Activated CD4-positive, alpha-beta memory T cell treated with anti-CD3 and anti-CD28 coated beads, Interleukin-2, amount 10 ng/mL, durations not matched to agents 7 days and 5 days (primary cell): ENCODE data around the gene PLD1. TPM values are rescaled to one million over a fixed set of nuclear protein-coding genes. Genes with fewer than 3 reads are reported as not detected.
"Not testable (repeated sequence)": the region's sequence is repeated elsewhere in the genome, so short reads cannot be mapped to it uniquely, and the experiment has no call there.

ENCODE experiments used
- CTCF ChIA-PET: fragments of 350-600 bp; sonication (Branson Sonifier 250); formaldehyde crosslinking; loops from one replicate; lab custom pipeline; 2021; ENCODE audit warnings: antibody characterized with exemption, inconsistent platforms; lab: Charles Lee
- POLR2A ChIA-PET: fragments of 350-600 bp; sonication (Branson Sonifier 250); formaldehyde crosslinking; loops from one replicate; lab custom pipeline; 2021; ENCODE audit warnings: antibody characterized with exemption; lab: Charles Lee
- DNase-seq: peaks from one replicate; pipeline ENCODE4 v3.0.0-alpha.2; 2020
- H3K27ac Mint-ChIP-seq: one replicate; pipeline ENCODE4 v1.8.0; 2021; ENCODE audit warnings: mild to moderate bottlenecking, mixed read lengths
- H3K27me3 Mint-ChIP-seq: one replicate; pipeline ENCODE4 v1.8.0; 2021; ENCODE audit warnings: mixed read lengths
- H3K36me3 Mint-ChIP-seq: one replicate; pipeline ENCODE4 v1.8.0; 2021; ENCODE audit warnings: low read depth, mixed read lengths
- H3K4me1 Mint-ChIP-seq: one replicate; pipeline ENCODE4 v1.8.0; 2021; ENCODE audit warnings: mixed read lengths
- H3K4me3 Mint-ChIP-seq: one replicate; pipeline ENCODE4 v1.8.0; 2021; ENCODE audit warnings: mild to moderate bottlenecking, mixed read lengths
- H3K9me3 Mint-ChIP-seq: one replicate; pipeline ENCODE4 v1.8.0; 2021; ENCODE audit warnings: mixed read lengths
- total RNA-seq, 2 experiments: library from RNA; stranded (reverse); gene quantifications; one replicate each; pipeline ENCODE4 v1.2.3, GENCODE V29; 2021

Gene PLD1
- total RNA-seq, 2 experiments from 2014 or later = 3.1 to 4.1 TPM

DNA sequence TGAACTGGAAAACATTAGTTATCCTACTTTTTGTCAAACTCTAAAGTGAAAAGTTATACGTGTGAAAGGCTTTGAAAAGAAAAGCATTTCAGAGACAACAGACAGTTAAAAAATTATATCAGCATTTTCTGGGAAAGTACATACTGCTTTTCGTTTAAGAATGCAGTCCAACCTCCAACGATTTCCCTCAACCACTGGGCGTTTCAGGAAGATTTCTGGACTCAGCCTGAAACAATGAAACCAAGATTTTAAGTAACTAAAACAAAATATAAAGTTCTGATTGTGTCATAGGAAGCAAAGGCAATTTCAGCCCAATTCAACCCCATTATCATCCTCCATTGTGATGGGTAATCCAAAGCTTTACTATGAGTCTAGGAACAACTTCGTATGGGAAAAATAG lies 110.7 kb downstream of the PLD1 start:
- Mint-ChIP-seq H3K27ac (no peak overlapping the region), H3K9me3 (peaks cover 3% of the 10 kb centered on the region), H3K4me3 (no peak overlapping the region), H3K27me3 (peaks cover 22% of the 10 kb centered on the region), H3K36me3 (no peaks in the 10 kb centered on the region), H3K4me1 (no peaks in the 10 kb centered on the region)
- CTCF ChIA-PET = no interaction called here
- DNase-seq = no peak
- POLR2A ChIA-PET = no interaction called here

DNA sequence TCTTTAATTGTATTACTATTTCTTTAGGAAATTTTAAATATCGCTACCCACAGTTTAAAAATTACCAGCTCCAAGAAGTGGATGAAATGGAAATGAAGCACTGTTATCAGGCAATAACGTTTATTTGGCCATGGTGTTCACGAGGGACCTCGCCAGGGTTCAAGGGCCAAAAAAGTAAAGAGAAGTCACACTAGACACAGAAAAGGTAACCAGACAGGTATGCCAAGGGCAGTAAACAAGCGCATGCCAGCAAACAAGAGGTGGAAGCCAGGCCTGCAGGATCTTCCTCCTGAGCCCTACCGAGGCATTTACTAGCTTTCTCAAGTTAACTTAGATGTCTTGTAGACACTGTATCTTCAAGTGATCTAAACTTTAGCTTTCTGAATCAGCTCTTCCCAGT lies 113.5 kb downstream of the PLD1 start:
- H3K4me3 Mint-ChIP-seq = no peak overlapping the region
- peaks cover 21% of the 10 kb centered on the region for H3K27me3 Mint-ChIP-seq
- H3K27ac Mint-ChIP-seq = no peak overlapping the region
- no peaks in the 10 kb centered on the region for H3K4me1 Mint-ChIP-seq
- no peaks in the 10 kb centered on the region for H3K36me3 Mint-ChIP-seq
- POLR2A ChIA-PET = no interaction called here
- CTCF ChIA-PET = interaction anchor here (0.6 kb wide), 1 partner anchor 8 kb away, joined by 3 read pairs; no protein-coding TSS in a partner anchor
- no peaks in the 10 kb centered on the region for H3K9me3 Mint-ChIP-seq
- no peak for DNase-seq

DNA sequence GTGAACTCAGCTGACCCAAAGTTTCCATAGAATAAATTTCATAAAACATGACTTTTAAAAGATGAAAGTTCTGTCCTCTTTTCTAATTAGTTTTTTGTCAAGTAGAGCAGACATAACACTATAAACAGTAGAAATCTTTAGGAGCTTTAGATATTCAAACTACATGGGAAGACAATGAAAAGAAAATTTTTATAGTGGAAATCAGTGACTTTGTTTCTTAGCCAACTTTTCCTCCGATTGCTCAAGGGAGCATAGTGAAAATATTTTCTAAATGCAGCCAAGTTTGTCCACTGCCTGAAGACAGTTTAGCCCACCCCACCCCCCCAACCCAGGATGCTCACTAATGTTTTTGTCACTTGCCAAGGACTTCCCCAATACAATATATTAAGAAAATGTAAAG lies 114.9 kb downstream of the PLD1 start:
- H3K4me3 Mint-ChIP-seq = no peak overlapping the region
- H3K9me3 Mint-ChIP-seq = no peaks in the 10 kb centered on the region
- CTCF ChIA-PET = interaction anchor here (1.0 to 1.3 kb wide), 2 partner anchors 8 to 637 kb away, joined by 3 to 4 read pairs; no protein-coding TSS in a partner anchor
- no peak for DNase-seq
- H3K27me3 Mint-ChIP-seq = peaks cover 13% of the 10 kb centered on the region
- peaks cover 5% of the 10 kb centered on the region for H3K4me1 Mint-ChIP-seq
- no peak overlapping the region for H3K27ac Mint-ChIP-seq
- POLR2A ChIA-PET = no interaction called here
- H3K36me3 Mint-ChIP-seq = no peaks in the 10 kb centered on the region

DNA sequence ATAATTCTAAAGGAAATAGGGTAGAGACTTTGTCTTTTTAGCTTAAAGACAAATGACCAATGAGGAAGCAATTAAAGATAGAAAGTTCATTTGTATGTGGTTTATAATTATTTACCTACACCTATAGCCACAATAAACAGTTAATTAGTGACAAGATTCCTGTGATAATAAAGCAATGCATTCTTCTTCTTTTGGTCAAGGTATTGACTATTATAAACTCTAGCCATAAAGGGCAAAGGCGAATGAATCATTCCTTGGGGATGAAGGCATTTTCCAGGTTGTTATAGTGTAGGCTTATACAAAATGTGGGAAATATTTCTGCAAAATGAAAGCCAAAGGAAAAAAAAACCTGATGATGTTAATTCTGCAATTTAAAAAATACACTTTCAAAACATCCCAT lies 115.4 kb downstream of the PLD1 start:
- peaks cover 8% of the 10 kb centered on the region for H3K27me3 Mint-ChIP-seq
- peaks cover 8% of the 10 kb centered on the region for H3K4me1 Mint-ChIP-seq
- no peaks in the 10 kb centered on the region for H3K36me3 Mint-ChIP-seq
- no peak overlapping the region for H3K27ac Mint-ChIP-seq
- H3K4me3 Mint-ChIP-seq = no peak overlapping the region
- H3K9me3 Mint-ChIP-seq = no peaks in the 10 kb centered on the region
- ChIA-PET CTCF (interaction anchor here (1.0 to 1.3 kb wide), 2 partner anchors 8 to 638 kb away, joined by 3 to 4 read pairs; no protein-coding TSS in a partner anchor), POLR2A (no interaction called here)
- no peak for DNase-seq

DNA sequence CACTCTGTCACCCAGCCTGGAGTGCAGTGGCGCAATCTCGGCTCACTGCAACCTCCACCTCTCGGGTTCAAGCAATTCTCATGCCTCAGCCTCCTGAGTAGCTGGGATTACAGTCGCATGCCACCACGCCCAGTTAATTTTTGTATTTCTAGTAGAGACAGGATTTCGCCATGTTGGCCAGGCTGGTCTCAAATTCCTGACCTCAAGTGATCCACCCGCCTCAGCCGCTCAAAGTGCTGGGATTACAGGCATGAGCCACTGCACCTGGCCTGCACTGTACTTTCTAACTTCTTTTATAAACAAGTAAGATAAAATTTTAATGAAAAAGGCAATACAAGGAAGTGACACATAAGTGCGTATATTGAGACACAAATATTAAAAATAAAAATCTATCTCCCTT lies 117.7 kb downstream of the PLD1 start:
- H3K4me1 Mint-ChIP-seq, H3K27me3 Mint-ChIP-seq, DNase-seq, H3K4me3 Mint-ChIP-seq, H3K27ac Mint-ChIP-seq, H3K9me3 Mint-ChIP-seq, H3K36me3 Mint-ChIP-seq, POLR2A ChIA-PET, CTCF ChIA-PET: not testable (repeated sequence)

DNA sequence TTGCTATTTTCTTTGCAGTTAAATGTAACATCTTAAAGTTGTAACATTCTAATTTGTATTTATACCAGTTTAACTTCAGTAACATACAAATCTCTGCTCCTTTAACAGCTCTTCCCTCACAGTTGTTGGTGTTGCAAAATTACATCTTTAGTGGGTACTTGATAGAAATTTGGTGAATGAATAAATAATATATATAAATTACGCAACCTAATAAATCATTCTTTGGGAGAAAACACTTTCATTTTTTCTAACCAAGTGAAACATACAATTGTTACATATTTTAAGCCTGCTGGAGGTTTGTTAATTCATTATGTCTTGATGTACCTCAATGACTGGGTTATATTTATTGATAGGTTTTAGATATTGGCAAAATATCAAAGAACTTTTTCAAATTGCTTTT lies 118.8 kb downstream of the PLD1 start:
- ChIA-PET CTCF (no interaction called here), POLR2A (no interaction called here)
- no peak overlapping the region for H3K27ac Mint-ChIP-seq
- H3K9me3 Mint-ChIP-seq = no peaks in the 10 kb centered on the region
- H3K4me1 Mint-ChIP-seq = peaks cover 8% of the 10 kb centered on the region
- H3K36me3 Mint-ChIP-seq = no peaks in the 10 kb centered on the region
- H3K4me3 Mint-ChIP-seq = no peak overlapping the region
- DNase-seq = no peak
- H3K27me3 Mint-ChIP-seq = no peaks in the 10 kb centered on the region

DNA sequence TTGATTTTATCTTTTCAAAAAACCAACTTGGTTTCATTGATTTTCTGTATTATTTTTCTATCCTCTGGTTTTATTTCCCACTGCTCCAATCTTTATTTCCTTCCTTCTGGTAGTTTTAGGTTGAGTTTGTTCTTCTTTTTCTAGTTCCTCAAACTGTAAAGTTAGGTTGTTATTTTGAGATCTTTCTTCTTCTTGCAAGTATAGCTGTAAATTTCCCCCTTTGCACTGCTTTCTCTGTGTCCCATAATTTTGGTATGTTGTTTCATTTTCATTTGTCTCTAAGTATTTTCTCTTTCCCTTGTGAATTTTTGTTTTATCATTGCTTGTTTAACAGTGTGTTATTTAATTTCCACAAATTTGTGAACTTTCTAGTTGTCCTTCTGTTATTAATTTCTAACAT lies 120.0 kb downstream of the PLD1 start:
- no peaks in the 10 kb centered on the region for H3K27me3 Mint-ChIP-seq
- no peaks in the 10 kb centered on the region for H3K9me3 Mint-ChIP-seq
- H3K36me3 Mint-ChIP-seq = peaks cover 3% of the 10 kb centered on the region
- H3K4me1 Mint-ChIP-seq = peaks cover 8% of the 10 kb centered on the region
- no peak overlapping the region for H3K4me3 Mint-ChIP-seq
- H3K27ac Mint-ChIP-seq = no peak overlapping the region
- ChIA-PET POLR2A (no interaction called here), CTCF (no interaction called here)
- DNase-seq = no peak

DNA sequence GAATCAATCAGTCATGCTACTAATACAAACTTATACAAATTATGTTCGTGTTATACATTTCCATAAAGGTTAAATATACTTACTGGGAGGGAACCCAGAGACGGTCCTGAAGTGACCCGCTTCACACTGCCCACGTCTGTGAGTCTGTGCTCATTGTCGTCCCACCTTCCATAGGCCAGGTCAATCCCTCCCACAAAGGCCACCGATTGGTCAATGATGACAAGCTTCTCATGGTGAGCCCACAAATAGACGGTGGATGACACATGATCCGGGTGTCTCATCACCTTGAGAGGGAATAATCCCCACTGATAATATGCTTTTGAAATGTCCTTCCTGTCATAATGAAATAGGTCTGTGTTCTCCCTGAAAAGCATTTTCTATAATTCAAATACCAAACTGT lies 121.7 kb downstream of the PLD1 start:
- no peak for DNase-seq
- H3K4me3 Mint-ChIP-seq = no peak overlapping the region
- H3K4me1 Mint-ChIP-seq = peaks cover 8% of the 10 kb centered on the region
- CTCF ChIA-PET = interaction anchor here (0.6 to 1.1 kb wide), 3 partner anchors 8 to 653 kb away, joined by 3 read pairs; no protein-coding TSS in a partner anchor
- peaks cover 5% of the 10 kb centered on the region for H3K27me3 Mint-ChIP-seq
- no peaks in the 10 kb centered on the region for H3K9me3 Mint-ChIP-seq
- POLR2A ChIA-PET = no interaction called here
- H3K36me3 Mint-ChIP-seq = peaks cover 3% of the 10 kb centered on the region
- H3K27ac Mint-ChIP-seq = no peak overlapping the region

DNA sequence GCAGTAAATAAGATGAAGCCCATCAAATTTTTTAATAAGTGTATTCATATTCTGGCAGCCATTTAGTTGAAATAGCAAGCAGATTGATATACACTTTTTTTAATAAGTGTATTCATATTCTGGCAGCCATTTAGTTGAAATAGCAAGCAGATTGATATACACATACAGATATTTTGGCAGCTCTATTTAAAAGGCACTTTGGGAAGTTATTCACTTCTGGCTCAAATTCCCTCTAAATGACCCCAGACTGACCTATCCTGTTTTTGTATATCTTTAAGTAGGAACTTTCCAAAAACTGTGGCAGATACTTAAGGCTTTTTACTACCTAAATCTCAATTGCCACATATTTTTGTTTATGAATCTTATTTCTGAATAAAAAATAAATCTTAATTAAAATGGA lies 122.3 kb downstream of the PLD1 start:
- no peak for DNase-seq
- H3K9me3 Mint-ChIP-seq = no peaks in the 10 kb centered on the region
- peaks cover 3% of the 10 kb centered on the region for H3K36me3 Mint-ChIP-seq
- POLR2A ChIA-PET = no interaction called here
- no peak overlapping the region for H3K4me3 Mint-ChIP-seq
- peaks cover 11% of the 10 kb centered on the region for H3K27me3 Mint-ChIP-seq
- peaks cover 8% of the 10 kb centered on the region for H3K4me1 Mint-ChIP-seq
- CTCF ChIA-PET = interaction anchor here (1.5 kb wide), 1 partner anchor 8 kb away, joined by 4 read pairs; no protein-coding TSS in a partner anchor
- H3K27ac Mint-ChIP-seq = no peak overlapping the region

DNA sequence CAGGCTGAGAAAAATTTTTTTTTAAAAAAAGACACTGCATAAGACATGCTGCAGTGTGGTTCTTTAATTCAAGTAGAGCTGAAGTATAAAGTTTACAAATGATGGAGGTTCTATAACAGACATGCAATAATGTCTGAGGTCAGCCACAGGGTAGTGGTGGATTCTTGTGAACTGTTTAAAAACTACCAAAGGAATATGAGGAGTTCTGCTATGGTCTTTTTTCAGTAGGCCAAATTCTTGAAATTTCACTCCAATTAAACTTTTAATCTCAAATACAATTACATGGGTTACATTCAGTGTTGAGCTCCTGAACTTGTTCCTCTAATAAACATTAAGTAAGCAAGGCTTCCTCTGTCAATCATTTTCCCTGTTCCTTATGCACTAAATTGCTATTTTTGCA lies 122.7 kb downstream of the PLD1 start:
- no peaks in the 10 kb centered on the region for H3K9me3 Mint-ChIP-seq
- no peak for DNase-seq
- no peak overlapping the region for H3K4me3 Mint-ChIP-seq
- H3K27me3 Mint-ChIP-seq = peaks cover 13% of the 10 kb centered on the region
- H3K27ac Mint-ChIP-seq = no peak overlapping the region
- CTCF ChIA-PET = interaction anchor here (1.5 kb wide), 1 partner anchor 8 kb away, joined by 4 read pairs; no protein-coding TSS in a partner anchor
- POLR2A ChIA-PET = no interaction called here
- peaks cover 3% of the 10 kb centered on the region for H3K36me3 Mint-ChIP-seq
- H3K4me1 Mint-ChIP-seq = peaks cover 8% of the 10 kb centered on the region

DNA sequence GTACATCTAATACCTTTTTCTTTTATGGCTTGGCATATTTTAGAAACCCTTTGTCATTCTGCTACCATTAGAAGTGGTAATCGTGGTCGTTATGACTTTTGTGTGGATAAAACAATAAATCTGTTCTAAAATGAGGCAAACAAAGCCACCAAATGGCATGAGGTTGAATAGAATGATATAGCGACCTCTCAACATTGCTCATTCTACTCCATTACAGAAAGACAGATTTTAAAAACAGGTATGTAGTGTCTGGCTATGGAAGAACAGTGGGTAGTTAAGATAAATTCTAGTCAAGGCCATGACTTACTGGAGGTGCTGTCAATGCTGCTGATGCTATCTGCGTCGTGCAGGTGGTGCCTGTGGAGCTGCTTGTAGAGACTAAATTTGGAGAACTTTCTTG lies 123.2 kb downstream of the PLD1 start:
- Mint-ChIP-seq H3K4me1 (peaks cover 8% of the 10 kb centered on the region), H3K27ac (no peak overlapping the region), H3K9me3 (no peaks in the 10 kb centered on the region), H3K4me3 (no peak overlapping the region), H3K27me3 (peaks cover 15% of the 10 kb centered on the region), H3K36me3 (peaks cover 3% of the 10 kb centered on the region)
- CTCF ChIA-PET = interaction anchor here (1.5 kb wide), 1 partner anchor 8 kb away, joined by 4 read pairs; no protein-coding TSS in a partner anchor
- POLR2A ChIA-PET = no interaction called here
- no peak for DNase-seq

DNA sequence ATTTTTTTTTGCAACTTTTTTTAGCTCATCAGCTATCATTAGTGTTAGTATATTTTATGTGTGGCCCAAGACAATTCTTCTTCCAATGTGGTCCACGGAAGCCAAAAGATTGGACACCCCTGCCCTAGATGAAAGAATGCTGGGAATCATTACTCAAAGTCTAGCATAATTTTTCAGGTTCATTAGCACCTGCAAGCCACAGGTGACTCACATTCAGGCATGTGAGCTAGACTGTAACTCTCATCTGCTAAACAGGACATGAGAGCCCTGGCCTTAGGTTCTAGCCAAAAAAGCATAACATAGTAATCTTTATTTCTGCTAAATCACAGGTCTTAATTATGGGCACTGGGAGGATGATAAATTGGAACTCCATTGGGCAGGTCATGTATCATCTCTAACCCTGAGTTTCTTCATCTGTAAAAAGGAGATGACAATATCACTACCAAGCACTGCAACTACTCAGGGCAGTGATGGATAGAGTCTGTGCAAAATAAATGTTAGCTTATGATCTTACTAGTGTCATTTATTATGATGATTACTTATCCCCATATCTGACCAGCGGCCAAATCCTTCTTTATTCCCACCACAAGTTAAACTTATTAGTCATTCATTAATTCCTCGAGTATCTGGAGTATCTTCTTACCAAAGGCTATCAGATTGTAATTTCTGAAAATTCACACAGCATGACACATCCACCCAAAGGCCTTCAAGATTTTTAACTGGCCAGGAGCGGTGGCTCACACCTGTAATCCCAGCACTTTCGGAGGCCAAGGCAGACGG lies 125.0 kb downstream of the PLD1 start:
- no peaks in the 10 kb centered on the region for H3K9me3 Mint-ChIP-seq
- peaks cover 3% of the 10 kb centered on the region for H3K36me3 Mint-ChIP-seq
- DNase-seq = no peak
- no peak overlapping the region for H3K27ac Mint-ChIP-seq
- peaks cover 17% of the 10 kb centered on the region for H3K27me3 Mint-ChIP-seq
- no peak overlapping the region for H3K4me3 Mint-ChIP-seq
- ChIA-PET POLR2A (no interaction called here), CTCF (no interaction called here)
- peaks cover 2% of the 10 kb centered on the region for H3K4me1 Mint-ChIP-seq

DNA sequence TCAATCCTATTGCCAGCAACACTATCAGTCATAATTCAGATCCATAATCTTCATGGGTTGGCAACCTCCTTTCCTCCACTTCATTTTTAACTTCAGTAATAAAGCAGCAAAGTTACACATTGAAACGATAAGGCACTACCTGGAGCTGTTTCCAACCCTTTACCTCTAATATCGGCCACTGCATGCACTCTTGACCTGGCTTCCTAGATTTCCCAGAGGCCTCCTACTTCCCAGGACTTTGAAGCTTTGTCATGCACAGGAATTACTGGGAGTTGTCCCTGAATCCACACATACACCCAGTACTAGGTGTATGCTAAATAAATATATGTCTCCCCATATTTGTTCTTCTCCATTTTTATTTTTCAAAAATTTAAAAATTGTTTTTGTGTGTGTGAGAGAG lies 126.1 kb downstream of the PLD1 start:
- POLR2A ChIA-PET = no interaction called here
- Mint-ChIP-seq H3K27ac (no peak overlapping the region), H3K4me1 (no peaks in the 10 kb centered on the region), H3K36me3 (peaks cover 3% of the 10 kb centered on the region), H3K4me3 (no peak overlapping the region), H3K27me3 (peaks cover 17% of the 10 kb centered on the region), H3K9me3 (no peaks in the 10 kb centered on the region)
- CTCF ChIA-PET = no interaction called here
- DNase-seq = no peak

DNA sequence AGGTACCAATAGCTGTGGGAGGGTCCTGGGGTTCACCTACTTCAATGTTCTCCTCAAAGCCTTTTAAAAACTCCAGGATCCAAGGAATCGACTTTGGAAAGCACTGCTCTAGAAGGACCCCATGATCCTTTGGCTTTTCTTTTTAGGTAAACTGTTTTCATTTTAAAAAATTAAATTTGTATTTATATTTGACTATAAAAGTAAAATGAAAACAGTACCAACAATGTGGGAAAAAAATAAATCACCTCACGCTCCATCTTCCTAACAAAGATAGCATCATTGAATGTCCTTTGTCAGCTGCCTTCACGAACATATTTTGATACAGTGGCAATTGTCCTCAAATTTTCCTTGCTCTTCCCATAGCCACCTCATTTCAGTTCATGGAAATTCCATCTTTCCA lies 127.5 kb downstream of the PLD1 start:
- H3K4me3 Mint-ChIP-seq = no peak overlapping the region
- POLR2A ChIA-PET = no interaction called here
- no peak overlapping the region for H3K27ac Mint-ChIP-seq
- H3K36me3 Mint-ChIP-seq = peaks cover 3% of the 10 kb centered on the region
- H3K9me3 Mint-ChIP-seq = no peaks in the 10 kb centered on the region
- no peaks in the 10 kb centered on the region for H3K4me1 Mint-ChIP-seq
- CTCF ChIA-PET = no interaction called here
- DNase-seq = no peak
- H3K27me3 Mint-ChIP-seq = peaks cover 20% of the 10 kb centered on the region
